Measurements from ENCODE around the gene GPR151.

GPR151 gene

DNA sequence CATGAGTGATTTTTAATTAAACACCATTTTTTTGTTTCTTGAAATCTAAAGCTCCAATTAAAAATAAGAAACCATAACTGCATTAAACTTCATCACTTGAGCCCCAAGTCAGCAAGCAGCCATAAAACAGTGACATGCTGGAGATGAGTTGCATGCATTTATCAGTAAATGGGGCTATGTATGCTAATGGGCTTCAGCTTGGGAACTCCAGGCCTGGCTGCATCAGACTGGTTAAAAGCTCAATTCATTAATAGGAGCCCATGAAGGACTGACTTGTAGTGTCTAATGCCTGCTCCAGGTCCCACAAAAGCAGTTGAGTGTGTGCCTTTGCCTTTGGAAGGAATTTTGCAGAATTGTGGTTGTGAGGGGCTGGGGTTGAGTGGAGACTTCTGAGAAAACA lies 33.6 kb upstream of the GPR151 start:
- DNase-seq (ENCODE audit: low read depth) = no peak
- TF ChIP-seq, protein P1, sequence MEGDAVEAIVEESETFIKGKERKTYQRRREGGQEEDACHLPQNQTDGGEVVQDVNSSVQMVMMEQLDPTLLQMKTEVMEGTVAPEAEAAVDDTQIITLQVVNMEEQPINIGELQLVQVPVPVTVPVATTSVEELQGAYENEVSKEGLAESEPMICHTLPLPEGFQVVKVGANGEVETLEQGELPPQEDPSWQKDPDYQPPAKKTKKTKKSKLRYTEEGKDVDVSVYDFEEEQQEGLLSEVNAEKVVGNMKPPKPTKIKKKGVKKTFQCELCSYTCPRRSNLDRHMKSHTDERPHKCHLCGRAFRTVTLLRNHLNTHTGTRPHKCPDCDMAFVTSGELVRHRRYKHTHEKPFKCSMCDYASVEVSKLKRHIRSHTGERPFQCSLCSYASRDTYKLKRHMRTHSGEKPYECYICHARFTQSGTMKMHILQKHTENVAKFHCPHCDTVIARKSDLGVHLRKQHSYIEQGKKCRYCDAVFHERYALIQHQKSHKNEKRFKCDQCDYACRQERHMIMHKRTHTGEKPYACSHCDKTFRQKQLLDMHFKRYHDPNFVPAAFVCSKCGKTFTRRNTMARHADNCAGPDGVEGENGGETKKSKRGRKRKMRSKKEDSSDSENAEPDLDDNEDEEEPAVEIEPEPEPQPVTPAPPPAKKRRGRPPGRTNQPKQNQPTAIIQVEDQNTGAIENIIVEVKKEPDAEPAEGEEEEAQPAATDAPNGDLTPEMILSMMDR (IDR thresholded peaks at IDR 0.05; ENCODE audit: control insufficient read depth, extremely low read depth, insufficient read depth) = no peak
- no peak overlapping the region for H3K4me3 ChIP-seq (ENCODE audit: low read depth, low read length)

DNA sequence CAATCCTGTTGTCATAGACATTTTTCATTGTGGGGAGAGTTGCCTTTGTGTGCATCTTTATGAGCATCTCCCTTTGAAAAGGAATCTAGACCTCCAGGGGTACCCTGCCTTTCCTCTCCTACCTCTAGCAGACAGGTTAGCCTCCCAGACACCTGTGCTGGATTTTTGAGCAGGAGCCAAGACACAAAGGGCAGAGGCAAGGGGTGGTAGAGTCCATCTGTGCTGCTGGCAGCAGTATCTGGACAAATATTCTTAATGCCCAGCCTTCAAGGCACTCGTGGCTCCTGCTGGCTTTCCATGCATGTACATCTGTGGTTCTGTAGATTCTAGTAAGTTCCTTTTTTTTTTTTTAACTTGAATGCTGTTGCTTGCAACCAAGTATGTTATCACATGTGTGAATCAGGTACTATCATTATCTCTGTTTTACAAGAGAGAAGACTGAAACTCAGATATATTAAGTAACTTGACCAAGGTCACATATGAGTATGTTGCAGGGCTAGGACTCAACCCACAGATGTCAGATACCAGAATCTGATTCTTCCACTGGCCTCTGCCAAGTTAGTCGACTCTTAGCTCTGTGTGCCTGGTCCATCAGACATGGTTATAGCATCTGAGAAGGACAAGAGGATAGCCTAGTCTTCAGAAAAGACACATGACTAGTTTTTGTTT lies 32.9 kb upstream of the GPR151 start:
- no peak for DNase-seq (ENCODE audit: low read depth)
- no peak overlapping the region for H3K4me3 ChIP-seq (ENCODE audit: low read depth, low read length)
- TF ChIP-seq, protein P1 (IDR thresholded peaks at IDR 0.05; ENCODE audit: control insufficient read depth, extremely low read depth, insufficient read depth) = no peak

DNA sequence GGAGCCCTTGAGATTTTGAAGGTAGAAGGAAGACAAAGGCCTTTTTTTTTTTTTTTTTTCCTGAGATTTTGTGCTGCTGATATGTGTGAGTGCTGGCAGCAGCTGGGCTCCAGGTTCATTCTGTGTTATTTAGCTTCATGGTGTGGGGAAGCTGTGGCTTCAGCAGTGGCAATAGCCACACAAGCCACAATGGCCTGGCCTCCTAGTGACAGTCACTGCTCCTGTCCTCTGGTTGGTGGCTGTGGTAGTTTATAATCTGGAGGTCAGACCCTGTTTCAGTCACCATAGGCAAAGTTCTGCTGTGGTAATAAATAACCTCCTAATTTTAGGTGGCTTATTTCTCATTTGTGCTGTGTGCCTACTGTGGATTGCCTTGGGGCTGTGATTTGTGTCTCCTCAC lies 28.2 kb upstream of the GPR151 start:
- no peak overlapping the region for H3K4me3 ChIP-seq (ENCODE audit: low read depth, low read length)
- no peak for DNase-seq (ENCODE audit: low read depth)
- TF ChIP-seq, protein P1 (IDR thresholded peaks at IDR 0.05; ENCODE audit: control insufficient read depth, extremely low read depth, insufficient read depth) = no peak

DNA sequence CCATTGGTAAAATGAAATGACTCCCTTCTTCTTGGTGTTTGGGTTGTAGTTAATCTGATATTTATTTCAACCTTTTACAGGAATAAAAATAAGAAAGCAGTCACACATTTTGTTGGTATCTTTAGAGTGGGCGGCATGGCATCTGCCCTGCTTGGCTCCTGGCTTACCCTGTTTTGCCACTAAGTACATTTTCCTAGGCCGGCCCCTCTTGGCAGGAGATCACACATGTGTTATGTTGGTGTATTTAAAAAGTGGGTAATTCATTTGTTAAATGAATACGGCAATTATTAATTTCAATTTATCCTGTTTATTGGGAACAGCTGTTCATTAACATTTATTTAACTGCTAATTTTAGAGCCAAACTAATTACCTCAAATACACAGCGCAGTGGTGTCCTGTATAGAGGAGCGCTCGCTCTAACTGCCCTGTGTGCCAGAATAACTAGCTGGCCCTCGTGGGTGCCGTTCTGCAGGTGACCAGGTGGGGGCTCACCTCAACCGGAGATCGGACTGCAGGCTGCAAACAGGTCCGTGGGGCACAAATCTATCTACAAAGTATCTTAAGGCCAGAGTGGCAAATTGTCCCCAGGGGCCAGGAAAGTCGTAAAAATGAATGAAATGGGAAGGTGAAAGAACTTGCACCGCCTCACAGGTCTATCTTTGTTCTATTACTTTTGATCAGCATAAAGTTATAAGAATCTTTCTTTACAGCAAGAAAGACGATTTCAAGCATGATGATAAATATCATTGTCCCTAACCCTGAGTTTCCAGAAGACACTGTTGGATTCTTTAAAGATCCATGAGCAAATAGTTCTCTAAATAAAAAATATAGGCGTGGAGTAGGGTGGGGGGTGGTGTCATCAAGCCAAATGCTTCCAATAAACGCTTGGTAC lies 26.2 kb upstream of the GPR151 start:
- peak; percentile 42 for DNase-seq (ENCODE audit: low read depth)
- TF ChIP-seq, protein P1 (IDR thresholded peaks at IDR 0.05; ENCODE audit: control insufficient read depth, extremely low read depth, insufficient read depth) = peak; percentile 91
- no peak overlapping the region for H3K4me3 ChIP-seq (ENCODE audit: low read depth, low read length)

DNA sequence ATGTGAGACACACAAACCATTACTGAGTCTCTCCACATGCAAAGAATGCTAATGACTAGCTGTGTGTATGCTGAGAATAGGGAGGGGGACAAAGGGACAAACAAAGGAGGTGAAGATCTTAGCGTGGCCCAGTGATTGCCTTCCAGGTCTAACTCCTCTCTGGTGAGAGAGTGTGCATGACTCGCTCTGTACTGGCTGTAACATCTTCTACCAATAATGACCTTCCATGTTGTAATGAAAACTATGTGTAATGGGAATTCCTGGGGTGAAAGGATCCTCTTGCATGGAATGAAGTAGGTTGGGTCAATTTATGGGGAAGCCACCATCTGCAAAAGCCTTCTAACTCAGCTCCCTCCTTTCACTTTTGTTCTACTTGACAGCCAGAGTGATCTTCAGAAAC lies 24.4 kb upstream of the GPR151 start:
- no peak for DNase-seq (ENCODE audit: low read depth)
- H3K4me3 ChIP-seq (ENCODE audit: low read depth, low read length) = no peak overlapping the region
- TF ChIP-seq, protein P1 (IDR thresholded peaks at IDR 0.05; ENCODE audit: control insufficient read depth, extremely low read depth, insufficient read depth) = no peak

DNA sequence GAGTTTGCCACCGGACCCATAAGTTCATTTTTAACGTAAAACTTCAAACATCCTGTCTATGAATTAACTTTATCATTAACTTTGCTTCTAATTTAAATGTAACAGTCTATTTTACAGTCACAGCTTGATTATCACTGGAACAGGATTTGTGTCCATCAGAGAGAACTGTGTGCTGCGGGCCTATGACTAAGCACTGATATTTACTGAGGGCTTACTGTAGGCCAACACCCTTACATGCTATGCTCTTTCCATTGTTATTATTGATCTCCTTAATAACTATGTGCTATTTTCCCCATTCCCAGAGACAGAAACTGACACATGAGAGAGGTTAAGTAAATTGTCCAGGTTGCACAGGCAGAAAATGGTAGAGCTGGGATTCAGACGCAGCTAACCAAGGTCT lies 24.0 kb upstream of the GPR151 start:
- H3K4me3 ChIP-seq (ENCODE audit: low read depth, low read length) = no peak overlapping the region
- TF ChIP-seq, protein P1 (IDR thresholded peaks at IDR 0.05; ENCODE audit: control insufficient read depth, extremely low read depth, insufficient read depth) = no peak

More for the DNA sequence above, 24.0 kb upstream of the GPR151 start:
- DNase-seq (ENCODE audit: low read depth) = no peak

Measured in LNCaP clone FGC (cell line).